Adrenal gland (tissue), 5 donors: Measurements from ENCODE around the gene TENM4.

Experiments
- POLR2A ChIP-seq, 2 donors: fragments of 450-650 bp; IDR thresholded peaks; one replicate each; pipeline ENCODE4 v1.6.1; 2017; ENCODE audit warnings: antibody characterized with exemption in 2 of 2, mild to moderate bottlenecking in 2 of 2, moderate library complexity in 1 of 2
- TF ChIP-seq, protein P1 (sequence below), 6 experiments: fragments of 450-650 bp in 4 of 6; fragments of 200-600 bp in 2 of 6; sonication (generic) in 1 of 6; IDR thresholded peaks; 1 replicate in 5 of 6; 2 replicates in 1 of 6; pipeline versions ENCODE4 v1.5.1 to v1.8.0; 2016 to 2021; ENCODE audit warnings: antibody characterized with exemption in 6 of 6, mild to moderate bottlenecking in 2 of 6, moderate library complexity in 1 of 6
- donor health status: DM: no; HTN: no; CAD: no.

DNA sequence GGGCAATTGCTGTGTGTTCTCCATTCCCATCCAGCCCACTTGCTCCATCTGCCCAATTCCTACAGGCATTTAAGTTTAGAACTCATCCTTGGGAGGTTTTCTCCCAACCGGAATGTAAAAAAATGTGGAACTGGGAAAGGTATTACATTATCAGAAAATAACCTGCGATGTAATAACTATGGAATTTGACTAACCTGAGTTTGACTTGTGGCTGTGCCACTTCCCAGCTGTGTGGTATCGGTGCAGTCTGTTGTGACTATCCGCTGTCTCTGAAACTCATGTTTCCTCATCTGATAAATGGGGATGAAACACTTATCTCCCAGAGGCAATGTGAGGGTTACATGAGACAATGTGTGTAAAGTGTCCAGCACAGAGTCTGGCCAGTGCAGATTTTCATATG lies 77.6 kb downstream of the TENM4 start:
- TF ChIP-seq, protein P1, sequence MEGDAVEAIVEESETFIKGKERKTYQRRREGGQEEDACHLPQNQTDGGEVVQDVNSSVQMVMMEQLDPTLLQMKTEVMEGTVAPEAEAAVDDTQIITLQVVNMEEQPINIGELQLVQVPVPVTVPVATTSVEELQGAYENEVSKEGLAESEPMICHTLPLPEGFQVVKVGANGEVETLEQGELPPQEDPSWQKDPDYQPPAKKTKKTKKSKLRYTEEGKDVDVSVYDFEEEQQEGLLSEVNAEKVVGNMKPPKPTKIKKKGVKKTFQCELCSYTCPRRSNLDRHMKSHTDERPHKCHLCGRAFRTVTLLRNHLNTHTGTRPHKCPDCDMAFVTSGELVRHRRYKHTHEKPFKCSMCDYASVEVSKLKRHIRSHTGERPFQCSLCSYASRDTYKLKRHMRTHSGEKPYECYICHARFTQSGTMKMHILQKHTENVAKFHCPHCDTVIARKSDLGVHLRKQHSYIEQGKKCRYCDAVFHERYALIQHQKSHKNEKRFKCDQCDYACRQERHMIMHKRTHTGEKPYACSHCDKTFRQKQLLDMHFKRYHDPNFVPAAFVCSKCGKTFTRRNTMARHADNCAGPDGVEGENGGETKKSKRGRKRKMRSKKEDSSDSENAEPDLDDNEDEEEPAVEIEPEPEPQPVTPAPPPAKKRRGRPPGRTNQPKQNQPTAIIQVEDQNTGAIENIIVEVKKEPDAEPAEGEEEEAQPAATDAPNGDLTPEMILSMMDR (IDR thresholded peaks at IDR 0.05), result no peak
- no peak for TF ChIP-seq POLR2A (IDR thresholded peaks at IDR 0.05)
